K562 (cell line): ENCODE data around the gene HTR1D. TPM values are rescaled to one million over a fixed set of nuclear protein-coding genes. Genes with fewer than 3 reads are reported as not detected.

Experiments
- BDP1 ChIP-seq: IDR thresholded peaks from 3 replicates; pipeline ENCODE4 v1.6.1; 2011; ENCODE audit not compliant: insufficient read length, insufficient read depth
- FOS ChIP-seq: IDR thresholded peaks from 3 replicates; pipeline ENCODE4 v1.6.1; 2011; ENCODE audit not compliant: insufficient read length; ENCODE audit errors: extremely low read depth
- MYBL2 ChIP-seq, 2 experiments: fragments of 450-650 bp in 1 of 2; sonication (generic) in 1 of 2; formaldehyde crosslinking in 1 of 2; IDR thresholded peaks; 2 replicates each; pipeline versions ENCODE4 v1.6.1 to v1.8.1; 2017 to 2022; ENCODE audit warnings: borderline replicate concordance in 1 of 2, inconsistent platforms in 1 of 2, low read depth in 1 of 2, mild to moderate bottlenecking in 1 of 2, missing genetic modification reagents in 1 of 2, moderate library complexity in 1 of 2
- NFYB ChIP-seq: IDR thresholded peaks from 2 replicates; pipeline ENCODE4 v1.6.1; 2011; ENCODE audit warnings: mild to moderate bottlenecking, moderate library complexity; ENCODE audit not compliant: insufficient read length; ENCODE audit errors: extremely low read depth
- PHF21A ChIP-seq: fragments of 450-650 bp; IDR thresholded peaks from 2 replicates; pipeline ENCODE4 v1.6.1; 2017; ENCODE audit warnings: low read depth, borderline replicate concordance
- RBM22 ChIP-seq: fragments of 200-400 bp; formaldehyde crosslinking; IDR thresholded peaks from 2 replicates; pipeline ENCODE4 v1.6.1; 2018; ENCODE audit warnings: low read length, low read depth; ENCODE audit not compliant: poor library complexity, severe bottlenecking
- RHOXF2B ChIP-seq: fragments of 250-450 bp; sonication (Bioruptor Pico); conservative IDR thresholded peaks from 2 replicates; pipeline ENCODE4 v1.5.1; 2021
- SIN3B ChIP-seq: fragments of 450-650 bp; IDR thresholded peaks from 2 replicates; pipeline ENCODE4 v1.6.1; 2017; ENCODE audit warnings: low read depth, mild to moderate bottlenecking, moderate library complexity
- ZKSCAN3 ChIP-seq: fragments of 250-450 bp; sonication (Bioruptor Pico); IDR thresholded peaks from 2 replicates; pipeline ENCODE4 v1.4.0; 2020
- ZNF318 ChIP-seq, 2 experiments: fragments of 450-650 bp; IDR thresholded peaks; 2 replicates each; pipeline ENCODE4 v1.6.1; 2016; ENCODE audit warnings: mild to moderate bottlenecking in 2 of 2, borderline replicate concordance in 1 of 2, low read depth in 1 of 2, moderate library complexity in 1 of 2
- ZNF766 ChIP-seq: fragments of 200-800 bp; sonication (Bioruptor generic); conservative IDR thresholded peaks from 2 replicates; pipeline ENCODE4 v1.6.1; 2016; ENCODE audit warnings: missing genetic modification characterization, missing compliant biosample characterization
- polyA plus RNA-seq, 8 experiments: library from polyadenylated mRNA; depleted of rRNA in 4 of 8; stranded (reverse) in 5 of 8; unstranded in 3 of 8; fragments of >200 nt; fragmentation: Nextera tagmentation in 2 of 8; fragmentation: Illumina TruSeq in 1 of 8; extraction: Ambion mirVana in 2 of 8; extraction: Trizol in 1 of 8; gene quantifications; 2 replicates each; pipeline versions ENCODE4 v1.2.1 to v1.2.3, GENCODE V29; 2011 to 2014; ENCODE audit warnings: inconsistent platforms in 1 of 8, missing spikeins in 1 of 8
- total RNA-seq, 7 experiments: library from RNA; depleted of rRNA in 6 of 7; stranded (reverse); fragments of >200 nt in 6 of 7; fragmentation: Illumina TruSeq in 2 of 7; extraction: Trizol in 2 of 7; gene quantifications; 2 replicates each; pipeline versions ENCODE4 v1.2.1 to v1.2.3, GENCODE V29; 2011 to 2021; ENCODE audit warnings: low replicate concordance in 1 of 7
- TF ChIP-seq, protein P1 (sequence below): fragments of 200-800 bp; sonication (Bioruptor generic); IDR thresholded peaks from 2 replicates; pipeline ENCODE4 v1.6.1; 2017; ENCODE audit warnings: missing genetic modification characterization, missing compliant biosample characterization
- TF ChIP-seq, protein P2 (sequence below): fragments of 450-650 bp; IDR thresholded peaks from 2 replicates; pipeline ENCODE4 v1.6.1; 2018; ENCODE audit not compliant: partially characterized antibody

HTR1D gene
- total and polyA plus RNA-seq, 9 of the 15 experiments (the other 6 are each of a cell fraction or from before 2014, with no cell fraction given) = 0.03 to 0.09 (median 0.04) TPM; not detected in 4

DNA sequence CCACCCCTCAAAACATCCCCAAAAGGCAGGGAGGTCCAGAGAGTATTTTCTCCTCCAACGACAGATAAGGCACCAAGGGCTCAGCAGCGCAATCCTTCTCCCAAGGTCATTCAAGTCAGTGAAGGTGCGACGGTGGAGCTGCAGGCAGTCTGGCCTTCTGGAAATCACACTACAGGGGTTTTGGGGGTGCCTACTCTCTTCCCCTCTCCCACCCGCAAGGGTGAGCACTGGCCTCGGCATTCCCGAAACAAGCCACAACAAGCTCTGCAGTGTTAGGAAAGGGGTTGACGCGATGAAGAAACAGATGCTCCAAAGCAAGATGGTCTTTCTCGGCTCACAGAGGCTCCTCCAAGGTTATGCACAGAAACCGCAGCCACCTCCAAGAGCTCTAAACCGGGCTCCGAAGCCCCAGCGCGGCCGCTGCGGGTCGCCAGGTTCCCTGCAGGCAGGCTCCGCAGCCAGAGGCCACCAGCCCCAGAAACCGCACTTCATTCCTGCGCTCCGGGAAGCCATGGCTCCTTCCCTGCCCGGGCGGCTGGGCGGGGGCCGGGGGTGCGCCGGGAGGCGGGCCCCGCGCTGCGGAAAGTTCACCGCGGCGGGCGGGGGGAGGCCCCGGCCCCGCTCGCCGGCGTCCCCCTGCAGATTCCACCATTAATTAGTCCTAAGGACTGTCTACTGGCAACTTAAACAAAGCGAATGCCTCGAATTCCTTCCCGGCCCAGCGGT is 49.8 kb downstream of the HTR1D start (continued):
- TF ChIP-seq, protein P1, sequence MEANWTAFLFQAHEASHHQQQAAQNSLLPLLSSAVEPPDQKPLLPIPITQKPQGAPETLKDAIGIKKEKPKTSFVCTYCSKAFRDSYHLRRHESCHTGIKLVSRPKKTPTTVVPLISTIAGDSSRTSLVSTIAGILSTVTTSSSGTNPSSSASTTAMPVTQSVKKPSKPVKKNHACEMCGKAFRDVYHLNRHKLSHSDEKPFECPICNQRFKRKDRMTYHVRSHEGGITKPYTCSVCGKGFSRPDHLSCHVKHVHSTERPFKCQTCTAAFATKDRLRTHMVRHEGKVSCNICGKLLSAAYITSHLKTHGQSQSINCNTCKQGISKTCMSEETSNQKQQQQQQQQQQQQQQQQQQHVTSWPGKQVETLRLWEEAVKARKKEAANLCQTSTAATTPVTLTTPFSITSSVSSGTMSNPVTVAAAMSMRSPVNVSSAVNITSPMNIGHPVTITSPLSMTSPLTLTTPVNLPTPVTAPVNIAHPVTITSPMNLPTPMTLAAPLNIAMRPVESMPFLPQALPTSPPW (CRISPR knock-in tag) = peak; percentile 91
- TF ChIP-seq MYBL2 (IDR thresholded peaks at IDR 0.05; ENCODE audit: low read depth) = no peak
- no peak for TF ChIP-seq MYBL2 (CRISPR knock-in tag; IDR thresholded peaks at IDR 0.05; ENCODE audit: borderline replicate concordance)
- TF ChIP-seq SIN3B = no peak
- TF ChIP-seq FOS = no peak
- no peak for TF ChIP-seq ZNF766
- no peak for TF ChIP-seq ZKSCAN3 (CRISPR knock-in tag)
- no peak for TF ChIP-seq RHOXF2B
- TF ChIP-seq BDP1 = no peak
- TF ChIP-seq PHF21A = no peak
- no peak for TF ChIP-seq ZNF318 (IDR thresholded peaks at IDR 0.05; ENCODE audit: borderline replicate concordance in 1 of 2, low read depth in 1 of 2)
- TF ChIP-seq, protein P2, sequence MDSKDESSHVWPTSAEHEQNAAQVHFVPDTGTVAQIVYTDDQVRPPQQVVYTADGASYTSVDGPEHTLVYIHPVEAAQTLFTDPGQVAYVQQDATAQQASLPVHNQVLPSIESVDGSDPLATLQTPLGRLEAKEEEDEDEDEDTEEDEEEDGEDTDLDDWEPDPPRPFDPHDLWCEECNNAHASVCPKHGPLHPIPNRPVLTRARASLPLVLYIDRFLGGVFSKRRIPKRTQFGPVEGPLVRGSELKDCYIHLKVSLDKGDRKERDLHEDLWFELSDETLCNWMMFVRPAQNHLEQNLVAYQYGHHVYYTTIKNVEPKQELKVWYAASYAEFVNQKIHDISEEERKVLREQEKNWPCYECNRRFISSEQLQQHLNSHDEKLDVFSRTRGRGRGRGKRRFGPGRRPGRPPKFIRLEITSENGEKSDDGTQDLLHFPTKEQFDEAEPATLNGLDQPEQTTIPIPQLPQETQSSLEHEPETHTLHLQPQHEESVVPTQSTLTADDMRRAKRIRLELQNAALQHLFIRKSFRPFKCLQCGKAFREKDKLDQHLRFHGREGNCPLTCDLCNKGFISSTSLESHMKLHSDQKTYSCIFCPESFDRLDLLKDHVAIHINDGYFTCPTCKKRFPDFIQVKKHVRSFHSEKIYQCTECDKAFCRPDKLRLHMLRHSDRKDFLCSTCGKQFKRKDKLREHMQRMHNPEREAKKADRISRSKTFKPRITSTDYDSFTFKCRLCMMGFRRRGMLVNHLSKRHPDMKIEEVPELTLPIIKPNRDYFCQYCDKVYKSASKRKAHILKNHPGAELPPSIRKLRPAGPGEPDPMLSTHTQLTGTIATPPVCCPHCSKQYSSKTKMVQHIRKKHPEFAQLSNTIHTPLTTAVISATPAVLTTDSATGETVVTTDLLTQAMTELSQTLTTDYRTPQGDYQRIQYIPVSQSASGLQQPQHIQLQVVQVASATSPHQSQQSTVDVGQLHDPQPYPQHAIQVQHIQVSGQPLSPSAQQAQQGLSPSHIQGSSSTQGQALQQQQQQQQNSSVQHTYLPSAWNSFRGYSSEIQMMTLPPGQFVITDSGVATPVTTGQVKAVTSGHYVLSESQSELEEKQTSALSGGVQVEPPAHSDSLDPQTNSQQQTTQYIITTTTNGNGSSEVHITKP = no peak
- no peak for TF ChIP-seq NFYB
- no peak for TF ChIP-seq RBM22
